SK-N-SH (cell line): ENCODE results near the gene TMEM132D. TPM values are rescaled to one million over a fixed set of nuclear protein-coding genes. Genes with fewer than 3 reads are reported as not detected.

ENCODE experiments used
- CTCF ChIA-PET: fragments of 300-600, 350-600 bp; formaldehyde crosslinking; extraction: SDS; loops from one replicate; lab custom pipeline; 2021; lab: Yijun Ruan, JAX
- POLR2A ChIA-PET: fragments of 350-600 bp; sonication (Branson Sonifier 250); formaldehyde crosslinking; extraction: SDS; loops from one replicate; lab custom pipeline; 2020; ENCODE audit warnings: antibody characterized with exemption, inconsistent platforms; lab: Yijun Ruan, JAX
- DNase-seq: peaks from one replicate; pipeline ENCODE4 v3.0.0; 2012
- H2AFZ ChIP-seq: fragments of 200-600 bp; sonication (generic); 2 replicates; pipeline ENCODE4 v1.8.1; 2016; ENCODE audit warnings: antibody characterized with exemption, mild to moderate bottlenecking, low read depth
- H3F3A ChIP-seq: fragments of 200-600 bp; sonication (generic); replicated peaks from 2 replicates; pipeline ENCODE3; 2016; ENCODE audit warnings: antibody characterized with exemption, mild to moderate bottlenecking; ENCODE audit not compliant: insufficient read depth
- H3K27ac ChIP-seq, 2 experiments: fragments of 200-500 bp in 1 of 2; fragments of 200-600 bp in 1 of 2; sonication (Bioruptor generic) in 1 of 2; sonication (generic), shearing (Covaris generic) in 1 of 2; 2 replicates each; pipeline versions ENCODE4 v1.5.1 to v1.6.1; 2014 to 2016; ENCODE audit warnings: low read depth in 2 of 2, inconsistent platforms in 1 of 2, low read length in 1 of 2, mild to moderate bottlenecking in 1 of 2, mixed read lengths in 1 of 2
- H3K27me3 ChIP-seq: fragments of 200-600 bp; sonication (generic), shearing (Covaris generic); 2 replicates; pipeline ENCODE4 v1.6.1; 2016; ENCODE audit warnings: mixed run types; ENCODE audit not compliant: insufficient read depth
- H3K36me3 ChIP-seq, 2 experiments: fragments of 200-500 bp in 1 of 2; fragments of 200-600 bp in 1 of 2; sonication (Bioruptor generic) in 1 of 2; sonication (generic) in 1 of 2; replicated peaks in 1 of 2; 2 replicates each; pipeline versions ENCODE3 to v1.5.1; 2014 to 2016; ENCODE audit warnings: low read length in 1 of 2, mild to moderate bottlenecking in 1 of 2; ENCODE audit not compliant: insufficient read depth in 2 of 2, control insufficient read depth in 1 of 2
- H3K4me1 ChIP-seq, 2 experiments: fragments of 200-500 bp in 1 of 2; fragments of 200-600 bp in 1 of 2; sonication (Bioruptor generic) in 1 of 2; sonication (generic), shearing (Covaris generic) in 1 of 2; 2 replicates each; pipeline versions ENCODE4 v1.5.1 to v1.6.1; 2014 to 2016; ENCODE audit warnings: low read depth in 1 of 2, low read length in 1 of 2, mixed run types in 1 of 2; ENCODE audit not compliant: insufficient read depth in 2 of 2, control insufficient read depth in 1 of 2
- H3K4me2 ChIP-seq: fragments of 200-600 bp; sonication (generic), shearing (Covaris generic); 2 replicates; pipeline ENCODE4 v1.6.1; 2017; ENCODE audit warnings: mixed run types
- H3K4me3 ChIP-seq, 2 experiments: fragments of 200-500 bp in 1 of 2; fragments of 200-600 bp in 1 of 2; sonication (Bioruptor generic) in 1 of 2; sonication (generic), shearing (Covaris generic) in 1 of 2; 2 replicates each; pipeline versions ENCODE4 v1.5.1 to v1.8.1; 2014 to 2016; ENCODE audit warnings: low read depth in 2 of 2, inconsistent platforms in 1 of 2, low read length in 1 of 2, mild to moderate bottlenecking in 1 of 2, mixed read lengths in 1 of 2, moderate library complexity in 1 of 2
- H3K79me2 ChIP-seq: fragments of 200-600 bp; sonication (generic); 2 replicates; pipeline ENCODE4 v1.8.1; 2017; ENCODE audit warnings: mild to moderate bottlenecking; ENCODE audit not compliant: insufficient read depth
- H3K9ac ChIP-seq: fragments of 200-600 bp; sonication (generic); 2 replicates; pipeline ENCODE4 v1.6.1; 2017; ENCODE audit warnings: mixed run types
- H3K9me2 ChIP-seq: fragments of 200-600 bp; sonication (generic); 2 replicates; pipeline ENCODE4 v1.6.1; 2017; ENCODE audit warnings: mixed run types
- H3K9me3 ChIP-seq: fragments of 200-600 bp; sonication (generic); 2 replicates; pipeline ENCODE4 v1.6.1; 2017; ENCODE audit warnings: mixed run types, mild to moderate bottlenecking, moderate library complexity
- H4K20me1 ChIP-seq: fragments of 200-600 bp; sonication (generic); 2 replicates; pipeline ENCODE4 v1.6.1; 2017; ENCODE audit warnings: mild to moderate bottlenecking, mixed run types; ENCODE audit not compliant: insufficient read depth
- CHD2 ChIP-seq: fragments of 150-350 bp; IDR thresholded peaks from 2 replicates; pipeline ENCODE4 v1.6.1; 2018; ENCODE audit warnings: low read length; ENCODE audit not compliant: partially characterized antibody
- CTCF ChIP-seq: fragments of 200-600 bp; sonication (generic); IDR thresholded peaks from 2 replicates; pipeline ENCODE4 v1.6.1; 2017; ENCODE audit warnings: antibody characterized with exemption, mild to moderate bottlenecking, moderate library complexity
- EP300 ChIP-seq, 2 experiments: IDR thresholded peaks; 2 replicates each; pipeline versions ENCODE4 v1.4.0 to v1.6.1; 2012; ENCODE audit warnings: borderline replicate concordance in 1 of 2, low read depth in 1 of 2, low read length in 1 of 2
- EZH2phosphoT487 ChIP-seq: fragments of 200-600 bp; sonication (generic); IDR thresholded peaks from 2 replicates; pipeline ENCODE4 v1.6.1; 2017; ENCODE audit warnings: low read depth, mixed run types, mild to moderate bottlenecking, antibody characterized with exemption, moderate library complexity, borderline replicate concordance
- MAX ChIP-seq: IDR thresholded peaks from 2 replicates; pipeline ENCODE4 v1.4.0; 2012; ENCODE audit warnings: low read depth
- MEF2A ChIP-seq: IDR thresholded peaks from 2 replicates; pipeline ENCODE4 v1.4.0; 2012; ENCODE audit warnings: low read depth, borderline replicate concordance
- NFIC ChIP-seq: IDR thresholded peaks from 2 replicates; pipeline ENCODE4 v1.4.0; 2012; ENCODE audit warnings: borderline replicate concordance
- RFX5 ChIP-seq: IDR thresholded peaks from 2 replicates; pipeline ENCODE4 v1.6.1; 2012; ENCODE audit warnings: mild to moderate bottlenecking, improper control_type of control experiment, low read length
- RXRA ChIP-seq: IDR thresholded peaks from 2 replicates; pipeline ENCODE4 v1.4.0; 2012; ENCODE audit warnings: low read depth, mild to moderate bottlenecking, borderline replicate concordance
- SIN3A ChIP-seq: IDR thresholded peaks from 2 replicates; pipeline ENCODE4 v1.6.1; 2012; ENCODE audit warnings: low read depth, mild to moderate bottlenecking, low read length, moderate library complexity, borderline replicate concordance
- SMC3 ChIP-seq: IDR thresholded peaks from 2 replicates; pipeline ENCODE4 v1.6.1; 2012; ENCODE audit warnings: low read depth, low read length, improper control_type of control experiment
- TCF12 ChIP-seq: IDR thresholded peaks from 2 replicates; pipeline ENCODE4 v1.4.0; 2012
- TEAD4 ChIP-seq: IDR thresholded peaks from 2 replicates; pipeline ENCODE4 v1.4.0; 2012; ENCODE audit warnings: mild to moderate bottlenecking, borderline replicate concordance; ENCODE audit not compliant: insufficient read depth
- WGBS: methylation state at CpG from one replicate; pipeline ENCODE4 v1.1.6; 2017; ENCODE audit warnings: low lambda C conversion rate; 5-methylcytosine and 5-hydroxymethylcytosine counted together
- polyA plus RNA-seq, 3 experiments: library from polyadenylated mRNA; depleted of rRNA; stranded (reverse); fragments of >200 nt; gene quantifications; 2 replicates each; pipeline ENCODE4 v1.2.3, GENCODE V29; 2012
- TF ChIP-seq, protein P1 (sequence below): IDR thresholded peaks from 2 replicates; pipeline ENCODE4 v1.6.1; 2012; ENCODE audit warnings: mild to moderate bottlenecking, low read depth, low read length, moderate library complexity

TMEM132D gene
- polyA plus RNA-seq, 1 of the 3 experiments (the other 2 are of a cell fraction): not detected

DNA sequence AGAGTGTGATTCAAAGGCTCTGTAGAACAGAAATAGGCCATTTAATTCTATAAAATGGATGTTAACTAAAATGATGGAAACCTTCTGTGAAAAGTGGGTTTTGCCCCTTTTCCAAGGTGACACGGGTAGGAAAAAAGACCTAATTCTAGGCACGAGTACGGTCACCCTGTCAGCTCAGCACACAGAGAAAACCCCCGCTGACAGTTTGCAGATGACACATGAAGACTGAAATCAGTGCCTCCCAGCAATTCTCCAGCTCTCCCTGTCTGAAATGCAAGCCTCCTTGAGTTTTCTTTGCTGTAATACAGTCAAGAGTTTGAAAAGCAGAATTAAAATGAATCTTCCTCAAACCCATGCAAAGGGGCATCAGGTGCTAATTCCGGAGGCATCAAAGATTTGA, 230.0 kb downstream of the TMEM132D start:
- H3K9me2 ChIP-seq: no peaks in the 10 kb centered on the region
- DNase-seq: no peak
- H3K9ac ChIP-seq: no peak overlapping the region
- CTCF ChIA-PET: no interaction called here
- 4% methylated on average over 5 of the region's 5 CpGs for WGBS
- no peak for TF ChIP-seq CTCF
- TF ChIP-seq TEAD4: no peak
- TF ChIP-seq CHD2: no peak
- TF ChIP-seq, protein P1, sequence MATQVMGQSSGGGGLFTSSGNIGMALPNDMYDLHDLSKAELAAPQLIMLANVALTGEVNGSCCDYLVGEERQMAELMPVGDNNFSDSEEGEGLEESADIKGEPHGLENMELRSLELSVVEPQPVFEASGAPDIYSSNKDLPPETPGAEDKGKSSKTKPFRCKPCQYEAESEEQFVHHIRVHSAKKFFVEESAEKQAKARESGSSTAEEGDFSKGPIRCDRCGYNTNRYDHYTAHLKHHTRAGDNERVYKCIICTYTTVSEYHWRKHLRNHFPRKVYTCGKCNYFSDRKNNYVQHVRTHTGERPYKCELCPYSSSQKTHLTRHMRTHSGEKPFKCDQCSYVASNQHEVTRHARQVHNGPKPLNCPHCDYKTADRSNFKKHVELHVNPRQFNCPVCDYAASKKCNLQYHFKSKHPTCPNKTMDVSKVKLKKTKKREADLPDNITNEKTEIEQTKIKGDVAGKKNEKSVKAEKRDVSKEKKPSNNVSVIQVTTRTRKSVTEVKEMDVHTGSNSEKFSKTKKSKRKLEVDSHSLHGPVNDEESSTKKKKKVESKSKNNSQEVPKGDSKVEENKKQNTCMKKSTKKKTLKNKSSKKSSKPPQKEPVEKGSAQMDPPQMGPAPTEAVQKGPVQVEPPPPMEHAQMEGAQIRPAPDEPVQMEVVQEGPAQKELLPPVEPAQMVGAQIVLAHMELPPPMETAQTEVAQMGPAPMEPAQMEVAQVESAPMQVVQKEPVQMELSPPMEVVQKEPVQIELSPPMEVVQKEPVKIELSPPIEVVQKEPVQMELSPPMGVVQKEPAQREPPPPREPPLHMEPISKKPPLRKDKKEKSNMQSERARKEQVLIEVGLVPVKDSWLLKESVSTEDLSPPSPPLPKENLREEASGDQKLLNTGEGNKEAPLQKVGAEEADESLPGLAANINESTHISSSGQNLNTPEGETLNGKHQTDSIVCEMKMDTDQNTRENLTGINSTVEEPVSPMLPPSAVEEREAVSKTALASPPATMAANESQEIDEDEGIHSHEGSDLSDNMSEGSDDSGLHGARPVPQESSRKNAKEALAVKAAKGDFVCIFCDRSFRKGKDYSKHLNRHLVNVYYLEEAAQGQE: no peak
- no peak for TF ChIP-seq NFIC
- no peak for TF ChIP-seq RFX5
- TF ChIP-seq EZH2phosphoT487: no peak
- no peak for TF ChIP-seq TCF12
- TF ChIP-seq MEF2A: no peak
- no peak for TF ChIP-seq EP300 (IDR thresholded peaks at IDR 0.05; ENCODE audit: borderline replicate concordance in 1 of 2, low read depth in 1 of 2, low read length in 1 of 2)
- no peaks in the 10 kb centered on the region for H3K4me1 ChIP-seq
- no peak overlapping the region for H3K4me3 ChIP-seq
- H3K9me3 ChIP-seq: no peaks in the 10 kb centered on the region
- H2AFZ ChIP-seq: no peak overlapping the region
- H3K36me3 ChIP-seq: no peaks in the 10 kb centered on the region
- no peaks in the 10 kb centered on the region for H3F3A ChIP-seq
- no peaks in the 10 kb centered on the region for H3K79me2 ChIP-seq
- no peaks in the 10 kb centered on the region for H4K20me1 ChIP-seq
- POLR2A ChIA-PET: no interaction called here
- H3K27ac ChIP-seq: no peak overlapping the region
- no peak overlapping the region for H3K4me2 ChIP-seq
- no peaks in the 10 kb centered on the region for H3K27me3 ChIP-seq

- Histone ChIP-seq H3K79me2 (no peaks in the 10 kb centered on the region), H3K27me3 (no peaks in the 10 kb centered on the region), H2AFZ (no peak overlapping the region), H3K4me3 (no peak overlapping the region), H3K9ac (no peak overlapping the region), H3K9me3 (no peaks in the 10 kb centered on the region), H3K4me2 (no peak overlapping the region), H3K9me2 (no peaks in the 10 kb centered on the region), H4K20me1 (no peaks in the 10 kb centered on the region), H3K4me1 (no peaks in the 10 kb centered on the region), H3F3A (no peaks in the 10 kb centered on the region), H3K27ac (no peak overlapping the region), H3K36me3 (no peaks in the 10 kb centered on the region)
- POLR2A ChIA-PET: no interaction called here
- TF ChIP-seq SMC3: no peak
- no peak for TF ChIP-seq CTCF
- TF ChIP-seq, protein P1: no peak
- TF ChIP-seq SIN3A: no peak
- no peak for TF ChIP-seq MAX
- TF ChIP-seq RXRA: no peak
- DNase-seq: no peak
- CTCF ChIA-PET: interaction anchor here (0.9 kb wide), 1 partner anchor 42 kb away, joined by 4 read pairs; no protein-coding TSS in a partner anchor
- WGBS: 25% methylated on average over 8 of the region's 8 CpGs
Measured at GRCh38 chr12:129672110-129672509, 231.7 kb downstream of the TMEM132D start.
